Measurements from ENCODE around the gene TMEM170B.

- TF ChIP-seq CTCF (IDR thresholded peaks at IDR 0.05; ENCODE audit: borderline replicate concordance, extremely low read depth, low read length, poor library complexity, severe bottlenecking) (no peak), EZH2 (IDR thresholded peaks at IDR 0.05; ENCODE audit: borderline replicate concordance, low read depth, low read length, severe bottlenecking) (no peak)
Observed at GRCh38 chr6:11609324-11610071, 71.9 kb downstream of the TMEM170B start.

Data from DND-41 (cell line).